GM21825 (cell line): ENCODE results near the gene TALDO1.

Experiments used
- ATAC-seq: cut with Tn5 transposase; IDR thresholded peaks from one replicate; pipeline ENCODE4 v1.9.1; 2021; ENCODE audit warnings: mild to moderate bottlenecking, moderate library complexity; ENCODE audit not compliant: unreplicated experiment

TALDO1 gene

DNA sequence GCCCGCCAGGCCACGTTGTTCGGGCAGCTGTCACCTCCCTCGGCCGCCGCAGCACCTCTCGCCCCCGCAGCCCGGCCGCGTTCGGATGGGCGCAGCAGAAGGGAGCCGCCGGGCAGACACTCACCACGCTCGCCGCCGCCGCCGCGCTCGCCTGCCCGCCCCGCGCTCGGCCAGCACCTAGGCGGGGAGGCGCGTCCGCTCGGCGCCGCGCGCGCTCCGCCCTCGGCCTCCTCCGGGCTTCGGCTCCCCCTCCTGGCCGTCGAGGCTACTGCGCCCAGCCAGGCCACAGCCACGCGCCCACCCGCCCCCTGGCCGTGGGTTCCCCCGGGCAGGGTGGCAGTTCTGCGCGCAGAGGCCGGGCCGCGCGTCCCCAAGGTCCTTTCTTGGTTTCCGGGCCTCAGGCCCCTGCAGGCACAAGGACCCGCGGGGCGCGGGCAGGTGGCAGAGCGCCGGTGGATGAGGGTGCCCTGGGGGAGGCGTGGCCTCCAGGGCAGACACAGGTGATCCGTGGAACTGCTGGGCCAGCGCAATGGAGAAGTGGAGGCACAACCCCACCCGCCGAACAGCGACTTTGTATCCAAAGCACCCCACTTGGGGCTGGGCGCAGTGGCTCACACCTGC is 50.9 kb downstream of the TALDO1 start, which contains the start of gene SLC25A22:
TSS of gene SLC25A22 (minus strand) at position 189 of the 621 bp plus-strand sequence. CDS start 3,275 bp downstream, outside the sequence.
- peak; percentile 51 for ATAC-seq

GRCh38 chr11:799641-800316 is 52.5 kb downstream of the TALDO1 start:
- ATAC-seq = no peak

- ATAC-seq = no peak
These were observed 53.2 kb downstream of the TALDO1 start for GRCh38 chr11:800473-800872.

DNA sequence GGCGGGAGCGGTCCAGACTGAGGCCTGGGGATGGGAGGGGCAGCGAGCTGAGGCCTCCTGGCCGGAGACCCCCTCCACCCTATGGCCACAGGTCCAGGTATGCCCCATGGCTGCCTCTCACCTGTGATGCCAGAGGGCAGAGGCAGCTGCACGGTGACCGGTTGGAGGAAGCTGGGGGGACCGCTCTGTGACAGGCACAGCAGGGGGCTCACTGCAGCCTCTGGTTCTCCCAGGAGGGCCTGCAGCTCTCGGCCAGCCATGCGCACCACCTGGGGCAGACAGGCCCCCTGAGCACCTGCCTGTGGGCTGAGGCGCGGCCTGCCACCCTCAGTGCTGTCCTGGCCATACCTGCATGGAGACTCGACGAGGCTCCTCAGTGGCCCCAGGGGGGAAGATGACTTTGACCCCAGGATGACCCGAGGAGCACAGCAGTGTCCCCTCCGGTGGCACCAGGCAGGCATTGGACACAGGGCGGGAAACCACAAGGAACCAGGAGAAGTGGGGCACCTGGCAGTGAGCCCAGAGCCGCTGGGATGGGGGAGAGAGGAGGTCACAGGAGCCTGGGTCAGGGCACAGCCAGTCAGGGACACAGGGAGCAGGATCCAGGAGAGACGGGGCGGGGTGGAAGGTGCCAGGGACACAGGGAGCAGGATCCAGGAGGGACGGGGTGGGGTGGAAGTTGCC is 54.0 kb downstream of the TALDO1 start:
- ATAC-seq = no peak

DNA sequence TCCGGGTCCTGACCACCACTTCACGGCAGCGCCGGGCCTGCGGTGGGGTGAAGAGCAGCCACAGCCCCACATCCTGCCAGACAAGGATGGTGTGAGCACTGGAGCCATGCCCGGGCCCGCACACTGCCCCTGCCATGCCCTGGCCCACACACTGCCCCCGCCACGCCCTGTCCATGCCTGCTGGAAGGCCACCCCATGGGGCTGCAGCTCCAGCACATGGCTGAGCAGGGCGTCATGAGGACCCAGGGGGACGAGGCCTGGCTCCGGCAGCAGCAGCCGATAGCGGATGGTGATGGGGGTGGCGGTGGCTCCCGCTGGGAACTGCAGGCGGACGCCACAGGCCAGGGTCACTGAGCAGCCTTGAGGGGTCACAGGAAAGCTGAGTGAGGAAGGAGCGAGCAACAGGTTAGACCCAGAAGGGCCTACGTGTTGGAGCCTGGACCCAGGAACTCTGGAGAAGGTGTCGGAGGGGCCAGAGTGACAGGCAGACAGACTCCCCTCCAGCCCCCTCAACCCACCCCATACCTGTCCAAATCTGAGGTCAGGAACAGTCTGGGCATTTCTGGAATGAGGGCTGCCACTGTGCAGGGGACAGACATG is 54.9 kb downstream of the TALDO1 start:
- ATAC-seq = no peak

- ATAC-seq = no peak
These were observed 55.6 kb downstream of the TALDO1 start for GRCh38 chr11:802693-803466.

- no peak for ATAC-seq
These were observed 56.1 kb downstream of the TALDO1 start for GRCh38 chr11:803467-803742.

DNA sequence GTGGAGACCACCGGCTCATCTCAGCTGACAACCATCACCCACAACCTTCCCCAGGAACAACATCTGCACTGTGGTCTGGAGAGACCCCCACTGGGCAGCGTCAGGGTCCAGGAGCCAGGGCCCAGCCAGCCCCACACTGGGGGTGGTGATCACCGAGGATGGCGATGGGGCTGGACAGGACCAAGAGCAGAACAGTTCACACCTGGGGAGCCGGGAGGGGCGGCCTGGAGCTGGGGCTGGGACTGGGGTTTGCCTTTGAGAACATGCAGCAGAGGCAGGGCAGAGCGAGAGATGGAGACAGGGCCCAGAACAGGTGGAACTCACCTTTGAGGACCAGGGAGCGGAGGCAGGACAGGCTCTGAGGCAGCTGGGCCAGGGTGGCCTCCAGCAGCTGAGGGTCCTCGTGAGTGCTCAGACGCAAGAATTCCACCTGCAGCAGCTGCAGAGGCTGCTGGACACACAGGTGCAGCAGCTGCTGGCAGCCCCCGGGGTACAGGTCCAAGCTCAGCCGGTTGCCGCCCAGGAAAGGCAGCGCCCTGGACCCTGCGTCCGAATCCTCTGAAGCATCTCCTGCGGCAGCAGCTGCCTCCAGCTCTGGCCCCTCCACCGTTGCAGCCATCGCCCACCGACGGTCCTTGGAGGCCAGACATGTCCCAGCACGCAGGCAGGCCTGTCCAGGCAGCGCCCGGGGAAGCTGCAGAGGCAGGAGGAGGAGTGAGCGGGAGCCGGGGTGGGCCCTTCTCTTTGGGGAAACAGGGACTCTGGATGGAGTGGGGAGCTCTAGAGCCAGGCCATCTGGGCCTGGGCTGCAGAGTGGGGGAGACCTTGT is 56.7 kb downstream of the TALDO1 start:
- no peak for ATAC-seq

GRCh38 chr11:804599-804964 is 57.3 kb downstream of the TALDO1 start:
- no peak for ATAC-seq

GRCh38 chr11:808427-809286 is 61.4 kb downstream of the TALDO1 start:
- ATAC-seq = no peak

- ATAC-seq = peak; percentile 74
These were observed 62.2 kb downstream of the TALDO1 start, which contains the start of gene RPLP2 for GRCh38 chr11:809287-810039. Gene RPLP2, plus strand, starts transcription at chr11:809967. Its CDS starts 268 bp downstream, at chr11:810235.

GRCh38 chr11:810040-810567 is 62.8 kb downstream of the TALDO1 start:
- ATAC-seq = no peak

DNA sequence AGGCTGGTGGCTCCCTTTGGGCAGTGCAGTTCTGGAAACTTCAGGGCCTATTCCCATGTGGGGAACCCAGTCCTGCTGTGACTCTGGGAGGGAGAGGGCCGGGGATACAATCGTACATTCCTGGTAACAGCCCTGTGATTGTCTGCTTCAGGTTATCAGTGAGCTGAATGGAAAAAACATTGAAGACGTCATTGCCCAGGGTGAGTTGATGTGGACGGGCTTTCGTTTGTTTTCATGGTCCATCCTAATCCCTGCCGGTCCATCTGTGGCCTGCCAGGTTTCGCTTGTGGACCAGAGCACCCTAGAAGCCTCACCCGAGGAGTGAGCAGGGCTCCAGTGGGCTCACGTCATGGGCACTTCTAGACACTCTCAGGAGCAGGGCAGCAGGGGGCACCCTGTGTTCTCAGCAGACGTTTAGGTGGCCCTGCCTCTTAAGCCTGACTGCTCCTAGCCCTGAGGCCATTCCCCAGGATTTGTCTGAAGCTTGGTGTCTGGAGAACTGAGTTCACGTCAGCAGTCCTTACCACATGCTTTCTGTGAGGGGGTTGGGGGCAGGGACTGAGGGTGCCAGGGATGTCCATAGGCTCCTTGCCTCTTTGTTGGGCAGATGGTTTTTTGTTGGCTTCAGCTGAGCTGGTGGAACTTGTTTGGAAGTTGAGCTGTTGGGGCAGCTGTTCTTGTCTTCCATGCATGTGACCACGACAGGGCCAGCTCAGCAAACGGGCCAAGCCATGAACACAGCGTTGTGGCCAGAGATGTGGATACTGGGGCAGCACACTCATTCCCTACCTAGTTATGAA is 64.4 kb downstream of the TALDO1 start:
- ATAC-seq = no peak

DNA sequence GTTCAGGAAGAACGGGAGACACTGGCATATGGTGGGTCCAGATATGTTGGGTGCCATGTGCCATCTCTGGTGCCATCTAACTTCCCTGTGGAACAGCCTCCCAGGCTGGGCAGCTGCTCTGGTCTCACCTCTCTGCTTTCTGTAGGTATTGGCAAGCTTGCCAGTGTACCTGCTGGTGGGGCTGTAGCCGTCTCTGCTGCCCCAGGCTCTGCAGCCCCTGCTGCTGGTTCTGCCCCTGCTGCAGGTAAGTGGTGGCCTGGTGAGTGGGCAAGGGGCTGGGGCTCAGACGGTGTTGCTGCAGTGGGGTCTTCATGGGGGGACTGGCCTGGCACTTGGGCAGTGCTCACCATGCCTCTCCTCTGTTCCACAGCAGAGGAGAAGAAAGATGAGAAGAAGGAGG is 65.1 kb downstream of the TALDO1 start:
- ATAC-seq = no peak

GRCh38 chr11:813072-813455 is 65.8 kb downstream of the TALDO1 start:
- ATAC-seq = no peak

GRCh38 chr11:813456-814096 is 66.3 kb downstream of the TALDO1 start:
- no peak for ATAC-seq
